K562 treated with DMSO at 1 percent for 12 hours (cell line): Measurements from ENCODE around the gene SMARCAL1. TPM values are rescaled to one million over a fixed set of nuclear protein-coding genes. Genes with fewer than 3 reads are reported as not detected.

Experiments used
- total RNA-seq: library from RNA; unstranded; fragments of 300-600 nt; gene quantifications from 2 replicates; pipeline ENCODE4 v1.2.3, GENCODE V29; 2022; ENCODE audit not compliant: insufficient read depth

Gene SMARCAL1
- 8.0 and 13.9 TPM in 2 replicates for total RNA-seq

DNA sequence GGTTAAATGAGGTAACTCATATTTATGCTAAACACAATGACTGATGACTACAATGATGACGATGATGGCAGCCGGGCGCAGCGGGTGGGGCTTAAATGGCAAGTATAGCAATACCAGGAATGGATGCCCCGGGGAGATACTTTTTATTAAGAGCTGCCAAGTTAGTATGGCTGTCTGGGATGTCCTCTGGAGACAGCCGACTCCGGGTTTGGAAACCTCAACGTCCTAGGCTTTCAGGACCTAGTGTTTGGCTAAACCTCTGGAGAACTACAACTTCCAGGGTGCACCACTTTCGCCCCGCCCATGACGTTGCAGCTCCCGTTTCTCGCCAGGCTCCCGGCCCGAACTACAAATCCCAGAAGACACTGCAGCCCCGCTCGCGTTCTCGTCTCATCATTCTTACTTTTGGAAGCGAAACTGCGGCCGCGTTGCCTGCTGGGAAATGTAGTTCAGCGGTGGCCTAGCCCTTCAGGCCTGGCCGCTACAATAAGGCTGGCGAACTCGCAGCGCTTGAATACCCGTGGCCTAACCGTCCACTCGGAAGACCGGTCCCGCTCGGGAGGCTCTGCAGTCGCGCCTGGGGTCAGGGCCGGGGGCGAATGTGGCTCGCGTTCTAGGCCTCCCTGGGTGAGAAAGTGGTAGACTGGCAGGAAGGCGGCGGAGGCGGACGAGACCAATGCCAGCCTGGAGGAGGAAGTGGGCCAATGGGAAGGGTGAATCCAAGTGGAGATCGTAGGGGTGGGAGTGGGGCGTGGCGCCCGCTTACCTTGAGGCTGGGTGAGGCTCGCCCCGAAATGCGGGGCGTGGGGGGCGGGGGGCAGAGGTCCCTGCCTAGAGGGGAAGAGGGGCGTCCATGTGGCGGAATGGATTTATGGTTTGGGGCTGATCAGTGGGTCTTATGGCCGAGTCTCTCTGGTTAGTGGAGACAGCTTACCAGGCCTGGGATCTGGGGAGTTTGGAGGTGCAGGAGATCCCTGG, at the start of gene SMARCAL1:
SMARCAL1 (plus strand) TSS at position 463 of the 978 bp plus-strand sequence. CDS start 2,221 bp downstream, outside the sequence.

DNA sequence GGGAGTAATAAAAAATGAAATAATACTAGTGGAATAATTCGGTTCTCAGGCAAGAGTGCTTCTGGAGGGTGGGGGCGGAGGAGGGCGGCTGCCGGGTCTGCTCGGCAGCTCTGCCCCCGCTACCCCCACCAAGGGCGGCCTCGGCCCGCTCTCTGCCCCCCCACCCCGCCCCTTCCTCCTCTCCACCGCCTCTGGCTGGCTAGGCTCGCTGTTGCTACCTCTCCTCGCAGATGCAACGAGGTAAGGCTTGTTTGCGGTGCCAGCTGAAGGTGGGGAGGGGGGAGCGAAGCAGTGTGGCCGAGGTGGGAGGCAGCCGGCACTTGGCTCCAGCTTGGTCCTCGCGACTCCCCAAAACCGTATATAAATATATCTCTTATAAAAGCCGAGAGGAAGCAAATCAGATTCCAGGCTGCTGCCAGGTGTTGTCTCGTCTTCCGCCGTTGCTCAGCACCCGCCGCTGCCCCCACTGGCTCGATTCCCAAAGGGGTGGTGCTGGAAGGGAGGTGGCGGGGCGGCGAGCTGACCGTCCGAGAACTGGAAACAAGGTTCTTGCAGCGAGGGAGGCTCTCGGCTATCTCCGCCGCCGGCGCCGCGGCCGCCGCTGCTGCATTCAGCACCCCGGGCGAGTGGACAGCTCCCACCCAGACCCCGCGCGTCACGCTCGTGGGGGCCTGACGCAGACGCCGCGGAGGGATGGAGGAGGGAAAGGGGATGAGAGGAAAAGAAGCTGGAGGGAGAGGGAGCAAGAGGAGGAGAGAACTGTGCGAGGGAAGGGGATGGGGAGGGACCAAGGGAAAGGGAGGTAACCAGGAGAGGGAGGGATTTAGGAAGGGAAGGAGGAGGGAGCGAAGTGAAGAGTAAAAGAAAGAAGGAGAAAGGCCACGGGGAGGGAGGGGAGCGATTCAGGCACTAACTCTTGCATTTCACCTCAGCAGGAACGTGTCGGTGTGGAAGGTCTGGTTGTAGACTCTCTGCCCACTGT, 40.3 kb upstream of the SMARCAL1 start, which contains the start of gene MARCHF4:
MARCHF4 (minus strand) TSS at position 763 of the 982 bp plus-strand sequence. CDS start 2,223 bp downstream, outside the sequence.

DNA sequence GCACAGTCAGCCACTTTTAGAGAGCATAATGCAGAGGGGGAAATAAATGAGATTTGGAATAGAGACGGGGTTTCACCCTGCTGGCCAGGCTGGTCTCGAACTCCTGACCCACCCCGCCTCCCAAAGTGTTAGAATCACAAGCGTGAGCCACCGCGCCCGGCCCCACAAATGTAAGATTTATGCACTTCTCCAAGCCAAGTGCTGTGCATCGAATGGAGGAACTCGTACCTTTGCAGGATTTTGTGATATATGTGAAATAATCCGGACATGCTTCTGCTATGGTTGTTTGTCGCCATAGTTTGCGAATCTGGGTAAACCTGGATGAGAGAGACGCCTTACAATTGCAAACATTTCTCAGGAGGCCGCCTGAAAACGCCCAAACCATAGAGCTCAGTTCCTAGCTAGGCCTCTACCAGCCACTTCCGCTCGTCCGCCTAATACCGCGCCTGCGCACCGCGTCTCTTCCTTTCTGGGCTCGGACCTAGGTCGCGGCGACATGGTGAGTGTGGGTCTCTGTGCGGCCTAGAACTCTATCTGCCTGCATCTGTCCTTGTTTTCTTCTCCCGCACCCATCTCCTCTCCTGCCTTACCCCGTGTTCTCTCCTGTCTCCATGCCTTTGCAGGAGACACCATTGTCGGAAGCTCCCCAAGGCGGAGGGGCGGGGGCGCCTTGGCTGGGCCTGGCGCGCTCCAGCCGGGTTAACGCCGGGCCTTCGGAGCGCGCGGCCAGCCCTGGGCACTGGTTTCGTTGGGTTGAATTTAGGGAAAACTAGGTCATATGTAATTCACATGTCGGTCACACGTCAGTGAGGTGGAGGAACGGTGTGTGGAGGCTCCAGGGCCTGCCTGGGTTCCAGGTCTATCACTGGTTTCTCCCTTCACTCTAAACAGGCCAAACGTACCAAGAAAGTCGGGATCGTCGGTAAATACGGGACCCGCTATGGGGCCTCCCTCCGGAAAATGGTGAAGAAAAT, 86.4 kb downstream of the SMARCAL1 start, which contains the start of gene RPL37A:
RPL37A (plus strand) TSS at position 466 of the 974 bp plus-strand sequence; CDS start at position 497, 31 bp downstream.

Other genes starting within 250 kb of the SMARCAL1 start
- not detected in 2 replicates for gene MARCHF4, start 40.0 kb upstream of the SMARCAL1 start, total RNA-seq
- 4,313 and 6,962 TPM in 2 replicates for gene RPL37A, start 86.4 kb downstream of the SMARCAL1 start, total RNA-seq
- not detected in 2 replicates for gene IGFBP2, start 220.9 kb downstream of the SMARCAL1 start, total RNA-seq